Muscle of leg (tissue), 11 donors: ENCODE results near the gene THAP3. TPM values are rescaled to one million over a fixed set of nuclear protein-coding genes. Genes with fewer than 3 reads are reported as not detected.

Source experiments
- DNase-seq: peaks from one replicate; pipeline ENCODE4 v3.0.0; 2013
- H3K27ac ChIP-seq: one replicate; pipeline ENCODE4 v1.5.1; 2013; ENCODE audit warnings: mild to moderate bottlenecking, low read length, control low read depth
- H3K27me3 ChIP-seq: one replicate; pipeline ENCODE4 v1.6.1; 2013; ENCODE audit warnings: low read length; ENCODE audit not compliant: control insufficient read depth, insufficient read depth
- H3K36me3 ChIP-seq: one replicate; pipeline ENCODE4 v1.6.1; 2013; ENCODE audit warnings: low read length; ENCODE audit not compliant: control insufficient read depth, insufficient read depth
- H3K4me1 ChIP-seq: one replicate; pipeline ENCODE4 v1.6.1; 2013; ENCODE audit warnings: low read length; ENCODE audit not compliant: control insufficient read depth, insufficient read depth
- H3K4me3 ChIP-seq: one replicate; pipeline ENCODE4 v1.5.1; 2013; ENCODE audit warnings: low read length, control low read depth
- H3K9me3 ChIP-seq: replicated peaks from 2 replicates; pipeline ENCODE4 v1.6.1; 2013; ENCODE audit warnings: low read depth, low read length; ENCODE audit not compliant: control insufficient read depth
- WGBS: methylation state at CpG from one replicate; pipeline ENCODE4 v1.1.5; 2013; ENCODE audit warnings: missing lambda C conversion rate; ENCODE audit not compliant: insufficient coverage; 5-methylcytosine and 5-hydroxymethylcytosine counted together
- polyA plus RNA-seq, 8 donors: library from polyadenylated mRNA; unstranded; fragments of 120-200 nt; gene quantifications; one replicate each; pipeline versions ENCODE4 v1.2.1 to v1.2.3, GENCODE V29; 2013; ENCODE audit warnings: inconsistent platforms in 1 of 8, low replicate concordance in 1 of 8; ENCODE audit not compliant: insufficient read length in 8 of 8, insufficient read depth in 1 of 8
- total RNA-seq: library from RNA; stranded (reverse); fragments of 120-200 nt; gene quantifications from one replicate; pipeline ENCODE4 v1.2.4, GENCODE V29; 2013

THAP3 gene
- total and polyA plus RNA-seq, 9 donors = 16.7 to 27.1 (median 18.3) TPM

- H3K4me3 ChIP-seq = peak overlapping the region; percentile 73
- H3K9me3 ChIP-seq = no peaks in the 10 kb centered on the region
- DNase-seq = peak; percentile 70
- H3K36me3 ChIP-seq = peaks cover 6% of the 10 kb centered on the region
- H3K27ac ChIP-seq = peak overlapping the region; percentile 95
- no peaks in the 10 kb centered on the region for H3K27me3 ChIP-seq
- H3K4me1 ChIP-seq = peaks cover 12% of the 10 kb centered on the region
- under 1% methylated on average over 62 of the region's 67 CpGs for WGBS
Observed at GRCh38 chr1:6612641-6613360, 11.9 kb upstream of the THAP3 start.

- peaks cover 12% of the 10 kb centered on the region for H3K36me3 ChIP-seq
- DNase-seq = no peak
- 0% methylated on average over 67 of the region's 84 CpGs for WGBS
- peak within 1 kb of the TSS; percentile 95 for H3K27ac ChIP-seq
- H3K9me3 ChIP-seq = no peaks in the 10 kb centered on the region
- no peaks in the 10 kb centered on the region for H3K27me3 ChIP-seq
- H3K4me1 ChIP-seq = peaks cover 12% of the 10 kb centered on the region
- peak within 1 kb of the TSS; percentile 74 for H3K4me3 ChIP-seq
Observed at GRCh38 chr1:6613361-6614018, 11.2 kb upstream of the THAP3 start, which contains the start of gene PHF13. TSS of gene PHF13 (plus strand) at chr1:6613731. CDS start at chr1:6614067, 336 bp downstream.

GRCh38 chr1:6614019-6614928 lies 10.4 kb upstream of the THAP3 start:
- WGBS = under 1% methylated on average over 61 of the region's 117 CpGs
- no peaks in the 10 kb centered on the region for H3K27me3 ChIP-seq
- DNase-seq = peak; percentile 75
- peak overlapping the region; percentile 75 for H3K27ac ChIP-seq
- peaks cover 16% of the 10 kb centered on the region for H3K36me3 ChIP-seq
- peaks cover 11% of the 10 kb centered on the region for H3K4me1 ChIP-seq
- peak overlapping the region; percentile 74 for H3K4me3 ChIP-seq
- H3K9me3 ChIP-seq = no peaks in the 10 kb centered on the region

GRCh38 chr1:6614929-6615785 lies 9.5 kb upstream of the THAP3 start:
- Histone ChIP-seq H3K4me1 (peaks cover 10% of the 10 kb centered on the region), H3K36me3 (peaks cover 25% of the 10 kb centered on the region), H3K4me3 (peak overlapping the region; percentile 74), H3K27ac (peak overlapping the region; percentile 62), H3K9me3 (no peaks in the 10 kb centered on the region), H3K27me3 (no peaks in the 10 kb centered on the region)
- under 1% methylated on average over 69 of the region's 82 CpGs for WGBS
- no peak for DNase-seq

GRCh38 chr1:6619045-6619444 lies 5.6 kb upstream of the THAP3 start:
- no CpG with 5 or more reads among the region's 4 CpGs for WGBS
- Histone ChIP-seq H3K27me3 (no peaks in the 10 kb centered on the region), H3K36me3 (peaks cover 60% of the 10 kb centered on the region), H3K4me1 (peaks cover 5% of the 10 kb centered on the region), H3K4me3 (no peak overlapping the region), H3K9me3 (no peaks in the 10 kb centered on the region), H3K27ac (no peak overlapping the region)
- no peak for DNase-seq

GRCh38 chr1:6621429-6622391 lies 3.0 kb upstream of the THAP3 start:
- 91% methylated on average over 37 of the region's 41 CpGs for WGBS
- Histone ChIP-seq H3K4me3 (no peak overlapping the region), H3K27ac (no peak overlapping the region), H3K4me1 (peaks cover 14% of the 10 kb centered on the region), H3K9me3 (no peaks in the 10 kb centered on the region), H3K36me3 (peaks cover 64% of the 10 kb centered on the region), H3K27me3 (no peaks in the 10 kb centered on the region)
- DNase-seq = no peak

GRCh38 chr1:6622396-6623152 lies 2.1 kb upstream of the THAP3 start:
- Histone ChIP-seq H3K4me1 (peaks cover 18% of the 10 kb centered on the region), H3K27me3 (no peaks in the 10 kb centered on the region), H3K9me3 (no peaks in the 10 kb centered on the region), H3K27ac (no peak overlapping the region), H3K36me3 (peaks cover 70% of the 10 kb centered on the region), H3K4me3 (no peak overlapping the region)
- no peak for DNase-seq
- 81% methylated on average over 7 of the region's 10 CpGs for WGBS

GRCh38 chr1:6623269-6623965 lies 1.3 kb upstream of the THAP3 start:
- Histone ChIP-seq H3K36me3 (peaks cover 64% of the 10 kb centered on the region), H3K4me1 (peaks cover 27% of the 10 kb centered on the region), H3K27ac (no peak overlapping the region), H3K27me3 (no peaks in the 10 kb centered on the region), H3K4me3 (no peak overlapping the region), H3K9me3 (no peaks in the 10 kb centered on the region)
- WGBS = 70% methylated on average over 9 of the region's 14 CpGs
- DNase-seq = no peak
